ENCODE measurements around the gene CELF3.

- no peak for TF ChIP-seq CTCF (conservative IDR thresholded peaks at IDR 0.05; ENCODE audit: low read depth in 2 of 2)
- TF ChIP-seq EZH2phosphoT487 (IDR thresholded peaks at IDR 0.05; ENCODE audit: unreplicated experiment), result no peak
- no peak for TF ChIP-seq REST (IDR thresholded peaks at IDR 0.05; ENCODE audit: unreplicated experiment)
- TF ChIP-seq POLR2AphosphoS5 (IDR thresholded peaks at IDR 0.05; ENCODE audit: low read depth), result no peak
- TF ChIP-seq EZH2 (IDR thresholded peaks at IDR 0.05; ENCODE audit: low read depth, unreplicated experiment), result no peak
- no peak for TF ChIP-seq JUNB (IDR thresholded peaks at IDR 0.05; ENCODE audit: unreplicated experiment)
- TF ChIP-seq ETS1 (IDR thresholded peaks at IDR 0.05), result no peak
- TF ChIP-seq ZNF114 (CRISPR knock-in tag; IDR thresholded peaks at IDR 0.05), result no peak
- no peak for TF ChIP-seq ZNF462 (CRISPR knock-in tag; IDR thresholded peaks at IDR 0.05)
- TF ChIP-seq NANOG (IDR thresholded peaks at IDR 0.05; ENCODE audit: borderline replicate concordance), result no peak
- TF ChIP-seq CREB1 (CRISPR knock-in tag; IDR thresholded peaks at IDR 0.05; ENCODE audit: low read depth), result no peak
These were observed 1.4 kb upstream of the CELF3 start for GRCh38 chr1:151718011-151718431.
